ENCODE results near the gene ACACB.

The ACACB gene

GRCh38 chr12:109289551-109289950 lies 173.2 kb downstream of the ACACB start:
- no peak for DNase-seq (ENCODE audit: low spot score)
- in situ Hi-C loops (cut with MboI; ENCODE audit: low pct_unique_long_range_greater_than_20kb, low sequenced_read_pairs, unreplicated experiment) = no loop called here
- TF ChIP-seq CTCF (IDR thresholded peaks at IDR 0.05; ENCODE audit: extremely low read depth, insufficient read depth, missing control alignments) = no peak

GRCh38 chr12:109290061-109290460 lies 173.7 kb downstream of the ACACB start:
- in situ Hi-C loops (cut with MboI; ENCODE audit: low pct_unique_long_range_greater_than_20kb, low sequenced_read_pairs, unreplicated experiment) = no loop called here
- TF ChIP-seq CTCF (IDR thresholded peaks at IDR 0.05; ENCODE audit: extremely low read depth, insufficient read depth, missing control alignments) = no peak
- DNase-seq (ENCODE audit: low spot score) = no peak

DNA sequence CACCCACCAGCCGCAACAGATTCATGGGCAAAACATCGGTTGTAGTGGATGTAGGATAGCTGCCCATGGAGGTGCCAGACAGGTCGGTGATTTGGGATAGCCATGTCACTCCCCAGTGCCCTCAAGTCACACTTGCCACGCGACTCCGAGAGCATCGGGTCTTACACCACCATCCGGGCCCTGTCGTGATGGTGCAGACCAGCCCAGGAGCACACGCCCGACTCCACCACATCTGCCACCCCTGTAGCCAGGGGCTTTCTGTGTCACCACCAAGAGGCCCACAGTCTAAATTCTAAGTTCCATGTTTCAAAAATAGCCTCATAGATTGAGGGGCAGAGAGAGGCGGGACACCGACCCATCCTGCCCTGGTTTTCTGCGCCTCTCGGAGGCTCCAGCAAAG lies 174.7 kb downstream of the ACACB start:
- TF ChIP-seq CTCF (IDR thresholded peaks at IDR 0.05; ENCODE audit: extremely low read depth, insufficient read depth, missing control alignments) = no peak
- in situ Hi-C loops (cut with MboI; ENCODE audit: low pct_unique_long_range_greater_than_20kb, low sequenced_read_pairs, unreplicated experiment) = no loop called here
- DNase-seq (ENCODE audit: low spot score) = no peak

- TF ChIP-seq CTCF (IDR thresholded peaks at IDR 0.05; ENCODE audit: extremely low read depth, insufficient read depth, missing control alignments) = no peak
- in situ Hi-C loops (cut with MboI; ENCODE audit: low pct_unique_long_range_greater_than_20kb, low sequenced_read_pairs, unreplicated experiment) = no loop called here
- DNase-seq (ENCODE audit: low spot score) = no peak
Observed at GRCh38 chr12:109291521-109292341, 175.3 kb downstream of the ACACB start.

DNA sequence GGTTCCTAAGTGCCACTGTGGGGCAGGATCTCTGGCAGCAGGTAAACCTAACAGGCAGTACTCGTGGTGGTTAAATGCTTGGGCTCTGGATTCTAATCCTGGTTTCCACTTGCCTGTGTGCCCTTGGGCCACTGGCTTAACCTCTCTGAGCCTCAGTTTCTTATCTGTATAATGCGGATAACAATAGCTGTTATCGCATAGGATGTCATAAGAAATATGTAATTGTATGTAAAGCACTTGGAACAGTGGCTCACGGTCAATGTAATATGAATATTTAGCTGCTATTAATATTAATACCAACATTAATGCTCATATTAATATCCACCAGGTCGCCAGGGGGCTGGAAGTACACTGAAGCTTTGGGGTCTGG lies 175.9 kb downstream of the ACACB start:
- no peak for TF ChIP-seq CTCF (IDR thresholded peaks at IDR 0.05; ENCODE audit: extremely low read depth, insufficient read depth, missing control alignments)
- in situ Hi-C loops (cut with MboI; ENCODE audit: low pct_unique_long_range_greater_than_20kb, low sequenced_read_pairs, unreplicated experiment) = no loop called here
- no peak for DNase-seq (ENCODE audit: low spot score)

GRCh38 chr12:109293106-109293505 lies 176.7 kb downstream of the ACACB start:
- no peak for TF ChIP-seq CTCF (IDR thresholded peaks at IDR 0.05; ENCODE audit: extremely low read depth, insufficient read depth, missing control alignments)
- DNase-seq (ENCODE audit: low spot score) = no peak
- in situ Hi-C loops (cut with MboI; ENCODE audit: low pct_unique_long_range_greater_than_20kb, low sequenced_read_pairs, unreplicated experiment) = no loop called here

All from GM13977 (cell line).